ENCODE measurements around the gene ZSWIM6. TPM values are rescaled to one million over a fixed set of nuclear protein-coding genes. Genes with fewer than 3 reads are reported as not detected.
"Not testable (repeated sequence)": the region's sequence is repeated elsewhere in the genome, so short reads cannot be mapped to it uniquely, and the experiment has no call there.

Gene ZSWIM6
- total RNA-seq, 1 experiment from 2014 or later: 13.0 TPM

GRCh38 chr5:61402244-61402823 lies 70.3 kb downstream of the ZSWIM6 start:
- no peak for DNase-seq (ENCODE audit: extremely low read depth, low read depth)

- DNase-seq (ENCODE audit: extremely low read depth, low read depth): no peak
These were observed 71.2 kb downstream of the ZSWIM6 start for GRCh38 chr5:61402970-61403900.

DNA sequence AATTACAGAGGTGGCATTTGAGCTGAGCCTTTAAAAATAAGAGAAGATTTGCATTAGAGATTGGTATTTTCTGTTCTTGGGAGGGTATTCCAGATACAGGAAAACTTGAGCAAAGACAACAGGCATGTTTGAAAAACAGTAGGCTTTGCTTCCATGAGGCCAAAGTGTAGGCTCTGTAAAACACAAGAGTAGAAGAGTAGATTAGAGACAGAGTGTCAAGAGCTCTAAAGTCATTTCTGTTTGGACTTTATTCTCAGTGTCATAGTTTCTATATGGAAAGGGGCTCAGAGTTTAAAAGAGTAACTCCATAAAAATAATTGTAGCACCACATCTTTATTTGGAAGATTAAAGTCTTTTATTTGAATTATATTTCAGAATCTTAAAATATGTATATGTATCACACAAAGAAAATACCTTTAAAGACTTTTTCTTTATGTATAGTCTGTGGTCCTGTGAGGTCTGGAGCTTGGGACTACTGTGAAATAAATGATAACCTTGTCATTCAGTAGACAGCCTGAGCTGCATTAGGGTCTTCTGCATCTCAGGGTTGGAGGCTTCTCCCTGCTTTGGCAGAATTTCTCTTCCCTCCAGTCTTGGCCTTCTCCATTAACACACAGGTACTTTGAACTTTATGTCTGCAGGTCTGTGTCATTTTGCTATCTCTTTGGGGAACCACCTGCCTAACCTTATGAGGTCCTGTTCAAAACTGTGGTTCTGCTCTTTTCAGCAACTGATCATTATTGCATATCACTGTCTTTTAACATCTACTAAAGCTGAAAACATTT lies 73.6 kb downstream of the ZSWIM6 start:
- DNase-seq (ENCODE audit: extremely low read depth, low read depth): no peak

- not testable (repeated sequence) for DNase-seq (ENCODE audit: extremely low read depth, low read depth)
These were observed 74.4 kb downstream of the ZSWIM6 start for GRCh38 chr5:61406497-61406896.

GRCh38 chr5:61407706-61408270 lies 75.7 kb downstream of the ZSWIM6 start:
- no peak for DNase-seq (ENCODE audit: extremely low read depth, low read depth)

DNA sequence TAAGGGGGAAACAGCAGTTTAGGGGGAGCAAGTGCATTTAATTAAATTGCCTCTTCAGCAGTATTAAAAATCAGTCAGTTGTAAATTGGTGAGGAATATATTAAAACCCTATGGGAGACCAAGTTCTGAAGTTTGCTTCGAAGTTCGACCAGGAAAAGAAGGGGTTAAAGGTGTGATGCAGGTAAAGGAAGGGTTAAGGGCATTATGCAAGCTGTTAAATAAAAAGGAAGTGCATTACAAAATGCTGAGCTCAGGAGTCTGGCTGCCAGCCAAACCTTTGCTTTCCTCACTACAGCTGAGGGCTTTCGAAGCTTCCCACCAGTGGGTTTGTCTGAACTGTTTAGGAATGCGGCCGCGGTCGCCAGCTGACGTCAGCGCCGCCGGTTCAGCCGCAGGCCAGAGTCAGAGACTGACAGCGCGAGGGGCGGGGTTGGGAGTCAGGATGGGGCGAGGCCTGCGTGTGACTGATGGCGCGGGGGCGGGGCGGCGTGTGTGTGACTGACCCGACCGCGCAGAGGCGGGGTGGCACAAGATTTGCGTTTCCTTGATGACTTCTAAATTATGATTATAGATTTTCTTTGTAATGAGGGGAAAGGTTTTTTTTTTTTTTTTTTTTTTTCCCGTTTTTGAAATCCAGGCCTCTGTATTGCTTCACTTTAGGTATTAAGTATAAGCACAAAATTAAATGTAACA lies 76.6 kb downstream of the ZSWIM6 start:
- peak; percentile 99 for DNase-seq (ENCODE audit: extremely low read depth, low read depth)

GRCh38 chr5:61409568-61409967 lies 77.5 kb downstream of the ZSWIM6 start:
- DNase-seq (ENCODE audit: extremely low read depth, low read depth): peak; percentile 66

DNA sequence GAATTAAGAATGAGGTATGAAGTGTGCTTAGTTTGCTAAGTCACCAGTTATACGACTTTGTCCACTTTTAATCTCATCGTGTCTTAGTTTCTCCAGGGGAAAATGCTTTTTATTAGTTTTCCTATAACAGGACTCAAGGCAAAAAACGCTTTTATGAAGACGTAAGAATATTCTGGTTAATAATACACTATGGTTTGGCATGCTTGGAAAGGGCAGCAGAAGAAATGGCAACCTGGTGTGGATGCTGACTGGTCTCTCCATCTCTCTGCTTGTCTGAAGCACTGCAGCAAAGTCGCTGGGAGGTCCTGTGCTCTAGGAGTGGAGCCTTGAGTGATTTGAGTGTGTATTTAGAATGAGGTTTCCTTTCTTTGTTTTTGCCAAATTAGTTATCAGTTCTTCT lies 78.8 kb downstream of the ZSWIM6 start:
- DNase-seq (ENCODE audit: extremely low read depth, low read depth): no peak

DNA sequence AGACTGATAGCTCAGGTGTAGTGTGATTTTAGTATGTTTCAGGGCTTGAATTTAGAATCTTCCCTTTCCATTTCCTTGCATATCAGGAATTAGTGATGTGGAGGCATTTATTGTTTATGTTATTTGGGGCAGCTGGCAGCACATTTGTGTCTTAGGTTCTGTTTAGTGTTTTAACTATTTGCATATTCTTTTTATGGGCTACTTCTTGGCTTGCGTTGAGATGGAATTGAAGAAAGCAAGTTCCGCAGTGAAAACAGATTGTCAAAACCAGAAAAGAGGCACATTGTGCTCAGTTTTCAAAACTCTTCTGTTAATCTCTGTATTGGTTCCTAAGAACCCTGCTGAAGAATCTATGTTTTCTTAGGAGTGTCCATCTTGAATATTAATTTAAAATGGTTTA lies 80.3 kb downstream of the ZSWIM6 start:
- no peak for DNase-seq (ENCODE audit: extremely low read depth, low read depth)

DNA sequence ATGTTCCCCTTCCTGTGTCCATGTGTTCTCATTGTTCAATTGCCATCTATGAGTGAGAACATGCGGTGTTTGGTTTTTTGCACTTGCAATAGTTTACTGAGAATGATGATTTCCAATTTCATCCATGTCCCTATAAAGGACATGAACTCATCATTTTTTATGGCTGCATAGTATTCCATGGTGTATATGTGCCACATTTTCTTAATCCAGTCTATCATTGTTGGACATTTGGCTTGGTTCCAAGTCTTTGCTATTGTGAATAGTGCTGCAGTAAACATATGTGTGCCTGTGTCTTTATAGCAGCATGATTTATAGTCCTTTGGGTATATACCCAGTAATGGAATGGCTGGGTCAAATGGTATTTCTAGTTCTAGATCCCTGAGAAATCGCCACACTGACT lies 81.1 kb downstream of the ZSWIM6 start:
- not testable (repeated sequence) for DNase-seq (ENCODE audit: extremely low read depth, low read depth)

DNA sequence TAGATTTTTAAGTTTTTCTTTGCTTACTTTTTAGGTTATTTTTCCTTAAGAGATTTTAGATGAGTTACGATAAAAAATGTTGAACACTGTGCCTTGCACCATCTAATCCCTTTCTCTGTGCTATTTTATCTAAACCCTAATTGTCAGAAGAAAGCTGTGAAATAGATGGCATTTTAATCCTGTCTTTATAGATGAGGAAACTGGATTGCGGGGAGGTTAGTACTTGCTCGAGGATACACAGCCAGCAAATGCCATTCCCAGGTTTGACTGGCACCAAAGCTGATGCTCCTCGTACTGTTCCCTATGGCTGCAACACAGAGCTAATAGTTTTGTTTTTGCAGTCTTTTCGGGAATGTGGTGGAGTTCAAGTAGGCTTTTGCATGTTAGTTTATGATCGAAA lies 82.7 kb downstream of the ZSWIM6 start:
- DNase-seq (ENCODE audit: extremely low read depth, low read depth): no peak

- DNase-seq (ENCODE audit: extremely low read depth, low read depth): no peak
These were observed 84.0 kb downstream of the ZSWIM6 start for GRCh38 chr5:61416010-61416409.

- no peak for DNase-seq (ENCODE audit: extremely low read depth, low read depth)
These were observed 84.4 kb downstream of the ZSWIM6 start for GRCh38 chr5:61416420-61416819.

DNA sequence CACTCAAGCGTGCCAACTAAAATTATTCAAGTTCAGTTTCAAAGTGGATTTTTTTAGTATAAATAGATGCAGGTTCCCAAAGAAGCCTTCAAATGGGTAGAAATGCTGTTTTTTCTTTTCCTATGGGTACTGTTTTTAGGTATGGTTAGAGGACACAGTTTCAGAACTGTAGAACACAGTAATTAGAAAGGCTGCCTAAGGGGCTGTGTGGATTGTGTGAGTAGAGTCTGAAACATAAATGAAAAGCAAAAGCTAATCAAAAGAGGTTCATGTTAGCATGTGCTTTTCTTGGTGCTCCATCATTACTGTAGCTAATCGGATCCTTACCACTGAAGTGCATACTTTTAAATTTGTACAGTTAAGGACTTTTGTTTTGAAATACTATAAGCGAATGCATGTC lies 85.3 kb downstream of the ZSWIM6 start:
- DNase-seq (ENCODE audit: extremely low read depth, low read depth): no peak

DNA sequence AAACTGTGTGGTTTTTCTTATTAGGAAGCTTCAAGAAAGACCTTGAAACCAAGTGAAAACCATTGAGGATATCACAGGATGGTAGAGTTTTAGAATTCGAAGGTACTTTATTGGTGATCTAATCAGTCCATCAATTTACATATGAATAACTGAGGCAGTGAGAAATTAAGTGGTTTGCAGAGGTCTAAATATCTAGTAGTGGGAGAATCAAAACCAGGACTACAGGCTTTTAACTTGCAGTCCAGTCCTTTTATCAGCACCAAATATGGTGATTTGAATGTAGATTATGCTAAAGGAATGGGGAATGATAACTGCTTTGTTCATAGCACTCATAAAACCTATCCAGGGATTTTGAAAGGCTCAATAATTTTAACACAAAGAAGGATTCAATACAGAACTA lies 85.8 kb downstream of the ZSWIM6 start:
- DNase-seq (ENCODE audit: extremely low read depth, low read depth): no peak

DNA sequence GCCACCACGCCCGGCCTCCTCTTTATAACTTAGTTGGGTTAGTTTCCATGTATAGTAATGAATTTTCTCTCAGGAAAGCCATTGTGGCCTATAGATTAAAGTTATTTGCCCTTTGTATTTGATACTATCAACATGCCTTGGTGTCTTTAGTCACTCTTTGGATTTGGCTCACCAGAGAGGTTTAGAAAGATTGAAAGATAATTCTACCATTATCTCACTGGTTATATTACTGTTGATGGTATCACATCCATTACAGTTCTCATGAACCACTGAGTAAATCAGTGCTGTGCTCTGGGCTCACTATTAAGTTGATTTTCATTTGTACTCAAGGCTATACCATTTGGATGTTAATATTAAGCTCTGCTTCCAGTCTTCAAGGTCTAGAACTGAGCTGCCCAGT lies 87.0 kb downstream of the ZSWIM6 start:
- no peak for DNase-seq (ENCODE audit: extremely low read depth, low read depth)

DNA sequence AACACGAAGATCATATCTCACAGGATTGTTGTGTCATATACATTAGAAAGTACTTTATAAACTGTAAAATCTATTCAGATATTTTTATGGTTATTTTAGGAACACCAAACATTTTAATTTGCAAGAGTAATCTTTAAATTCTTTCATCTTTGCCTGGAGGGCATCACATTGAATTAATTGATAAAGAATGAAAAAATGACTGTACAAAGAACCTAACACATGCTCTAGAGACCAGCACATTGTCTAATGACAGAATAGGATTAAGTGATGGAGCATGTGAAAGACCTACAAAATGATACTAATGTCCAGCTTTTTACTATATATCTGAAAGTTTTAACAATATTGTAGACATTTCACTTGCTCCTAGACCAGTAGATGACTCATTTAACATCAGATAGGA lies 88.0 kb downstream of the ZSWIM6 start:
- no peak for DNase-seq (ENCODE audit: extremely low read depth, low read depth)

DNA sequence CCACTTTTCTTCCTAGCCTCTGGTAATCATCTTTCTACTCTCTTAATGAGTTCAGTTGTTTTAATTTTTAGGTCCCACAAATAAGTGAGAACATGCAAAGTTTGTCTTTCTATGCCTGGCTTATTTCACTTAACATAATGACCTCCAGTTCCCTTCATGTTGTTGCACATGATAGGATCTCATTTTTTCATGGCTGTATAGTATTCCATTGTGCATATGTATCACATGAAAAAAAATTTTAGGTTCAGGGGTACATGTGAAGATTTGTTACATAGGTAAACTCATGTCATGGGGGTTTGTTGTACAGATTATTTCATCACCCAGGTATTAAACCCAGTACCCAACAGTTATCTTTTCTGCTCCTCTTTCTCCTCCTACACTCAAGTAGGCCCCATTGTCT lies 89.2 kb downstream of the ZSWIM6 start:
- not testable (repeated sequence) for DNase-seq (ENCODE audit: extremely low read depth, low read depth)

GRCh38 chr5:61423487-61424145 lies 91.6 kb downstream of the ZSWIM6 start:
- DNase-seq (ENCODE audit: extremely low read depth, low read depth): no peak

DNA sequence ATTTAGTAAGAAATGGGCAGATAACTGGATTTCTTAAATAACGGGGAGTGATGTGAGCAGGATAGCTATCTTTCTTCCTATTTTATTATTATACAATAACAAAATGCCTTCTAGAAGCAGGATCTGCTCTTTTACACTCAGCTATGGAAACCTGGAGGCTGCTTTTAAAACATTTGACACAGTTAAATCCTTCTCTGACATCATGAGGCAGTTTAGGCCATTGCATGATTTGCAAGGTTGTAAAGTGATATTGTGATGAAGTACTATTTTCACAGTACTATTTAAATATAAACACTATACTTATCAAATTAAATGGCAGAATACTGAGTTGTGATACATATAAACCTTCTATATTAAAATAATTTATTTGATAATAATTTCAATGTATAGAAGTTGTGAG lies 93.9 kb downstream of the ZSWIM6 start:
- DNase-seq (ENCODE audit: extremely low read depth, low read depth): no peak

Measured in NCI-H460 (cell line).